SU-DHL-6 (cell line): Measurements from ENCODE around the gene GRM8.

Experiments used
- EZH2phosphoT487 ChIP-seq: fragments of 200-600 bp; sonication (generic), shearing (Covaris generic); conservative IDR thresholded peaks from 2 replicates; pipeline ENCODE4 v1.6.1; 2018; ENCODE audit warnings: mild to moderate bottlenecking, antibody characterized with exemption, low read length, moderate library complexity, mixed read lengths
- TF ChIP-seq, protein P1 (sequence below): fragments of 200-600 bp; sonication (generic); IDR thresholded peaks from one replicate; pipeline ENCODE4 v1.5.1; 2017; ENCODE audit warnings: antibody characterized with exemption, mild to moderate bottlenecking, low read length, moderate library complexity; ENCODE audit not compliant: insufficient read depth, poor library complexity, severe bottlenecking

DNA sequence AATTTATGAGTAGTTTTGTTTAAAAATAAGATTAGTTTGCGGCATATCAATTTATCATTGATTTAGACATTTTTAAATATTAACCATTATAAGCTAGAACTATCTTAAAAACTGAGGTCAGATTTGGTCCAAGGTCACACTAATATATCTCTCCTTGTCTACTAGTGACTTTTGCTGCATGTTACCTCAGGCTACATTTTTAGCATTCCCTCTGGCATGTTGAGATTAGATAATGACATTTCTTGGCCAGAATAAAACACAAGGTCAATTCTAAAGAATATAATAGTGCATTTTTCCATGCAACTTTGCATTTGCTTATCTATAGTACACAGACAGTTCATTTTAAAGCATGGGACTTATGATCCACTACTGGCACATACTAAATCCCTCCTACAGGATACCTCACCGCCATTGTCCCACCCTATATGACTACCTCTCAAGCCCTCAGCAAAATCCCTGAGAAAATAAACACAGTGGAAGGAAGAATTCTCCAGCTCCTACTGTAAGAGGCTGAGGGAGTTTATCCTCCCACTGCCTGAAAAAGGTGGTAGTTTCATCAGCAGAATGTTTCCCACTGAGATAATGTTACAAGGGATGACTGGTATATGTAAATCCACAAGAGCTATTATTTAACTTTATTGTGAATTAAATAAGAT, 816.4 kb downstream of the GRM8 start:
- no peak for TF ChIP-seq EZH2phosphoT487
- TF ChIP-seq, protein P1, sequence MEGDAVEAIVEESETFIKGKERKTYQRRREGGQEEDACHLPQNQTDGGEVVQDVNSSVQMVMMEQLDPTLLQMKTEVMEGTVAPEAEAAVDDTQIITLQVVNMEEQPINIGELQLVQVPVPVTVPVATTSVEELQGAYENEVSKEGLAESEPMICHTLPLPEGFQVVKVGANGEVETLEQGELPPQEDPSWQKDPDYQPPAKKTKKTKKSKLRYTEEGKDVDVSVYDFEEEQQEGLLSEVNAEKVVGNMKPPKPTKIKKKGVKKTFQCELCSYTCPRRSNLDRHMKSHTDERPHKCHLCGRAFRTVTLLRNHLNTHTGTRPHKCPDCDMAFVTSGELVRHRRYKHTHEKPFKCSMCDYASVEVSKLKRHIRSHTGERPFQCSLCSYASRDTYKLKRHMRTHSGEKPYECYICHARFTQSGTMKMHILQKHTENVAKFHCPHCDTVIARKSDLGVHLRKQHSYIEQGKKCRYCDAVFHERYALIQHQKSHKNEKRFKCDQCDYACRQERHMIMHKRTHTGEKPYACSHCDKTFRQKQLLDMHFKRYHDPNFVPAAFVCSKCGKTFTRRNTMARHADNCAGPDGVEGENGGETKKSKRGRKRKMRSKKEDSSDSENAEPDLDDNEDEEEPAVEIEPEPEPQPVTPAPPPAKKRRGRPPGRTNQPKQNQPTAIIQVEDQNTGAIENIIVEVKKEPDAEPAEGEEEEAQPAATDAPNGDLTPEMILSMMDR, result no peak
